HepG2 (cell line): ENCODE data around the gene GALNT18. TPM values are rescaled to one million over a fixed set of nuclear protein-coding genes. Genes with fewer than 3 reads are reported as not detected.

Experiments
- ATAC-seq: fragments of 200-7000 bp; cut with Tn5 transposase; 3 replicates; pipeline ENCODE4 v1.9.1; 2020; ENCODE audit warnings: mild to moderate bottlenecking, moderate library complexity
- BruUV-seq: library from RNA; stranded (reverse); fragments of 400-500 nt; replicated peaks from 2 replicates; lab custom pipeline; 2021; lab: Mats Ljungman, UMichigan
- CTCF ChIA-PET: fragments of 300-600 bp; formaldehyde crosslinking; extraction: SDS; loops from one replicate; lab custom pipeline; 2021; ENCODE audit warnings: low total read pairs, inconsistent platforms, low intra/inter-chr PET ratio; lab: Yijun Ruan, JAX
- POLR2A ChIA-PET: fragments of 350-600 bp; sonication (Branson Sonifier 250); formaldehyde crosslinking; loops from one replicate; lab custom pipeline; 2020; ENCODE audit warnings: antibody characterized with exemption, inconsistent platforms; lab: Yijun Ruan, JAX
- DNase-seq: peaks from one replicate; pipeline ENCODE4 v3.0.0-alpha.2; 2015; ENCODE audit warnings: low spot score
- FAIRE-seq: peaks from 3 replicates; lab custom pipeline; 2011; peaks lifted over from hg19 to GRCh38; lab: Jason Lieb, UNC
- H2AFZ ChIP-seq: one replicate; pipeline ENCODE4 v1.6.1; 2011; ENCODE audit warnings: low read length, inconsistent platforms
- H3K27ac ChIP-seq: fragments of 300-600 bp; 3 replicates; pipeline ENCODE4 v1.8.0; 2011; ENCODE audit warnings: mixed run types, mild to moderate bottlenecking, mixed read lengths, low read length, inconsistent platforms; ENCODE audit not compliant: insufficient read depth; ENCODE audit errors: extremely low read length
- H3K27me3 ChIP-seq, 2 experiments: fragments of 200-600 bp in 1 of 2; 2 replicates in 1 of 2; 3 replicates in 1 of 2; pipeline versions ENCODE4 v1.6.0 to v1.8.0; 2011; ENCODE audit warnings: low read length in 2 of 2, mild to moderate bottlenecking in 2 of 2, moderate library complexity in 2 of 2, inconsistent platforms in 1 of 2; ENCODE audit not compliant: insufficient read depth in 2 of 2, control insufficient read depth in 1 of 2
- H3K36me3 ChIP-seq, 2 experiments: fragments of 200-600 bp in 1 of 2; replicated peaks in 1 of 2; 2 replicates in 1 of 2; 3 replicates in 1 of 2; pipeline versions ENCODE4 v1.5.1 to v1.8.0; 2011; ENCODE audit warnings: low read length in 2 of 2, inconsistent platforms in 1 of 2; ENCODE audit not compliant: insufficient read depth in 2 of 2, control insufficient read depth in 1 of 2
- H3K4me1 ChIP-seq: 2 replicates; pipeline ENCODE4 v1.5.1; 2012; ENCODE audit warnings: low read length, inconsistent platforms; ENCODE audit not compliant: insufficient read depth
- H3K4me2 ChIP-seq: 2 replicates; pipeline ENCODE4 v1.6.0; 2011; ENCODE audit warnings: low read depth, low read length, inconsistent platforms
- H3K4me3 ChIP-seq, 3 experiments: fragments of 200-600 bp in 1 of 3; sonication (generic), shearing (Covaris generic) in 1 of 3; replicated peaks in 1 of 3; 2 replicates each; pipeline ENCODE4 v1.5.1; 2011 to 2016; ENCODE audit warnings: low read length in 3 of 3, inconsistent platforms in 2 of 3, low read depth in 2 of 3, mild to moderate bottlenecking in 2 of 3, control low read depth in 1 of 3, mixed read lengths in 1 of 3; ENCODE audit not compliant: insufficient read depth in 1 of 3
- H3K79me2 ChIP-seq: one replicate; pipeline ENCODE4 v1.6.1; 2011; ENCODE audit warnings: low read length, inconsistent platforms; ENCODE audit not compliant: insufficient read depth
- H3K9ac ChIP-seq: 2 replicates; pipeline ENCODE4 v1.6.0; 2011; ENCODE audit warnings: mild to moderate bottlenecking, low read depth, low read length, inconsistent platforms; ENCODE audit not compliant: insufficient read depth
- H3K9me3 ChIP-seq: 2 replicates; pipeline ENCODE4 v1.5.1; 2012; ENCODE audit warnings: mild to moderate bottlenecking, low read length
- H4K20me1 ChIP-seq: 2 replicates; pipeline ENCODE4 v1.6.0; 2011; ENCODE audit warnings: inconsistent platforms, mild to moderate bottlenecking, low read length, moderate library complexity; ENCODE audit not compliant: insufficient read depth
- ZBTB39 ChIP-seq: sonication (generic); formaldehyde crosslinking; IDR thresholded peaks from 2 replicates; pipeline ENCODE4 v1.5.0; 2020; ENCODE audit warnings: missing genetic modification reagents
- ZFYVE20 ChIP-seq: sonication (generic); formaldehyde crosslinking; IDR thresholded peaks from 2 replicates; pipeline ENCODE4 v1.8.0; 2023; ENCODE audit warnings: low read depth, mild to moderate bottlenecking, moderate library complexity, missing genetic modification reagents, borderline replicate concordance
- ZHX2 ChIP-seq, 2 experiments: sonication (generic) in 1 of 2; formaldehyde crosslinking in 1 of 2; IDR thresholded peaks; 2 replicates each; pipeline versions ENCODE4 v1.6.1 to v1.9.0; 2014 to 2022; ENCODE audit warnings: antibody characterized with exemption in 1 of 2, borderline replicate concordance in 1 of 2, inconsistent platforms in 1 of 2, low read depth in 1 of 2, missing genetic modification reagents in 1 of 2
- ZNF451 ChIP-seq: sonication (generic); formaldehyde crosslinking; IDR thresholded peaks from 2 replicates; pipeline ENCODE4 v1.5.0; 2020; ENCODE audit warnings: mild to moderate bottlenecking, missing genetic modification reagents
- ZNF644 ChIP-seq: IDR thresholded peaks from 2 replicates; pipeline ENCODE4 v1.6.1; 2016; ENCODE audit warnings: low read depth
- ZSCAN30 ChIP-seq: sonication (generic); formaldehyde crosslinking; IDR thresholded peaks from 2 replicates; pipeline ENCODE4 v1.5.0; 2020; ENCODE audit warnings: mild to moderate bottlenecking, missing genetic modification reagents
- WGBS: methylation state at CpG from one replicate; pipeline ENCODE4 v1.1.6; 2017; ENCODE audit warnings: low lambda C conversion rate; 5-methylcytosine and 5-hydroxymethylcytosine counted together
- in situ Hi-C: cut with HindIII; loops from 2 replicates; pipeline ENCODE4 v1.10.0; 2017; ENCODE audit warnings: low pct_unique_long_range_greater_than_20kb; ENCODE audit not compliant: extremely low pct_ligation_motif_present
- intact Hi-C: fragments of 100-400 bp; cut with micrococcal nuclease; formaldehyde crosslinking; loops from one replicate; pipeline ENCODE4 v1.10.0; 2022; ENCODE audit not compliant: unreplicated experiment
- polyA plus RNA-seq, 8 experiments: library from polyadenylated mRNA; depleted of rRNA in 3 of 8; stranded (reverse) in 7 of 8; unstranded in 1 of 8; fragments of >200 nt; fragmentation: Illumina TruSeq in 4 of 8; extraction: Trizol in 4 of 8; gene quantifications; 2 replicates each; pipeline versions ENCODE4 v1.2.1 to v1.2.3, GENCODE V29; 2011 to 2016; ENCODE audit warnings: low read depth in 4 of 8, missing spikeins in 1 of 8, mixed read lengths in 1 of 8; ENCODE audit not compliant: insufficient read depth in 1 of 8
- total RNA-seq, 5 experiments: library from RNA; depleted of rRNA; stranded (reverse); fragments of >200 nt; fragmentation: Illumina TruSeq; extraction: Trizol; gene quantifications; 2 replicates each; pipeline ENCODE4 v1.2.3, GENCODE V29; 2016; ENCODE audit warnings: low read depth in 1 of 5

The GALNT18 gene
- total and polyA plus RNA-seq, 2 of the 13 experiments (the other 11 are each of a cell fraction or from before 2014, with no cell fraction given) = 0.11 TPM; not detected in 1

GRCh38 chr11:11581481-11581880 lies 40.3 kb downstream of the GALNT18 start:
- Histone ChIP-seq H3K4me3 (no peak overlapping the region), H3K27me3 (peaks cover 4 to 22% of the 10 kb centered on the region in 2 experiments; a peak in 4 of 5 replicates)
- FAIRE-seq = no peak

More at GRCh38 chr11:11581481-11581880, 40.3 kb downstream of the GALNT18 start:
- H3K4me1 ChIP-seq = no peaks in the 10 kb centered on the region
- in situ Hi-C loops (no loop called here), intact Hi-C loops (no loop called here)
- no peaks in the 10 kb centered on the region for H3K36me3 ChIP-seq
- no peaks in the 10 kb centered on the region for H3K9me3 ChIP-seq
- no peaks in the 10 kb centered on the region for H4K20me1 ChIP-seq
- no peaks in the 10 kb centered on the region for H3K79me2 ChIP-seq
- H3K4me2 ChIP-seq = no peak overlapping the region
- TF ChIP-seq ZNF451 (CRISPR knock-in tag) (no peak), ZNF644 (CRISPR knock-in tag) (no peak), ZBTB39 (no peak), ZSCAN30 (CRISPR knock-in tag) (no peak), ZHX2 (IDR thresholded peaks at IDR 0.05; ENCODE audit: low read depth) (no peak), ZHX2 (CRISPR knock-in tag; IDR thresholded peaks at IDR 0.05; ENCODE audit: borderline replicate concordance) (no peak), ZFYVE20 (CRISPR knock-in tag) (no peak)
- no TSS peak for BruUV-seq
- ATAC-seq (no peak), DNase-seq (no peak)
- no peak overlapping the region for H3K27ac ChIP-seq
- 0% methylated on average over 4 of the region's 4 CpGs for WGBS
- no peak overlapping the region for H3K9ac ChIP-seq
- H2AFZ ChIP-seq = no peak overlapping the region
- ChIA-PET POLR2A (no interaction called here), CTCF (no interaction called here)
